Endodermal cell (in vitro differentiated cells): Measurements from ENCODE around the gene CREG2. TPM values are rescaled to one million over a fixed set of nuclear protein-coding genes. Genes with fewer than 3 reads are reported as not detected.

Experiments used
- DNase-seq: peaks from one replicate; pipeline ENCODE4 v3.0.0-alpha.2; 2017
- H3K27ac ChIP-seq: 2 replicates; pipeline ENCODE4 v1.5.1; 2013; ENCODE audit warnings: mild to moderate bottlenecking, low read depth, low read length, moderate library complexity
- H3K27me3 ChIP-seq: 2 replicates; pipeline ENCODE4 v1.6.1; 2013; ENCODE audit warnings: mild to moderate bottlenecking, low read length, moderate library complexity; ENCODE audit not compliant: insufficient read depth, control insufficient read depth, poor library complexity, severe bottlenecking
- H3K36me3 ChIP-seq: 2 replicates; pipeline ENCODE4 v1.7.0; 2013; ENCODE audit warnings: mild to moderate bottlenecking, low read length, moderate library complexity; ENCODE audit not compliant: control insufficient read depth, insufficient read depth
- H3K4me1 ChIP-seq: one replicate; pipeline ENCODE4 v1.7.0; 2013; ENCODE audit warnings: low read length; ENCODE audit not compliant: control insufficient read depth, insufficient read depth
- H3K4me3 ChIP-seq: 2 replicates; pipeline ENCODE4 v1.5.1; 2013; ENCODE audit warnings: mild to moderate bottlenecking, low read length, moderate library complexity
- H3K9ac ChIP-seq: 2 replicates; pipeline ENCODE4 v1.6.1; 2013; ENCODE audit warnings: mild to moderate bottlenecking, low read length, moderate library complexity; ENCODE audit not compliant: poor library complexity, severe bottlenecking; ENCODE audit errors: extremely low read depth
- H3K9me3 ChIP-seq: 2 replicates; pipeline ENCODE4 v1.6.1; 2013; ENCODE audit warnings: mild to moderate bottlenecking, low read length, moderate library complexity; ENCODE audit not compliant: control insufficient read depth
- H3K27ac Mint-ChIP-seq: 2 replicates; pipeline ENCODE4 v1.8.0; 2020; ENCODE audit warnings: mixed read lengths
- H3K27me3 Mint-ChIP-seq: 2 replicates; pipeline ENCODE4 v1.8.0; 2021; ENCODE audit warnings: mild to moderate bottlenecking, mixed read lengths; ENCODE audit not compliant: insufficient read depth
- H3K36me3 Mint-ChIP-seq: 2 replicates; pipeline ENCODE4 v1.8.0; 2020; ENCODE audit warnings: low read depth, mixed read lengths
- H3K4me1 Mint-ChIP-seq: 2 replicates; pipeline ENCODE4 v1.8.0; 2020; ENCODE audit warnings: mixed read lengths
- H3K4me3 Mint-ChIP-seq: 2 replicates; pipeline ENCODE4 v1.8.0; 2020; ENCODE audit warnings: mild to moderate bottlenecking, moderate library complexity, mixed read lengths
- H3K9me3 Mint-ChIP-seq: 2 replicates; pipeline ENCODE4 v1.8.0; 2020; ENCODE audit warnings: mild to moderate bottlenecking, mixed read lengths
- CTCF ChIP-seq: fragments of 200-600 bp; sonication (generic); conservative IDR thresholded peaks from 2 replicates; pipeline ENCODE4 v1.5.0; 2021; ENCODE audit warnings: antibody characterized with exemption, mild to moderate bottlenecking
- WGBS, 2 experiments: methylation state at CpG; one replicate each; pipeline versions ENCODE4 v1.1.5 to v1.1.7; 2013; ENCODE audit warnings: missing lambda C conversion rate in 2 of 2, mixed read lengths in 1 of 2; ENCODE audit not compliant: insufficient coverage in 1 of 2, insufficient read length in 1 of 2; 5-methylcytosine and 5-hydroxymethylcytosine counted together
- total RNA-seq, 2 donors: library from RNA; stranded (reverse); fragmentation: NEBNext Ultra II Directional in 1 of 2; extraction: Animal tissue kit (Norgen Biotek cat#: 25700) in 1 of 2; gene quantifications; 2 replicates in 1 of 2; 3 replicates in 1 of 2; pipeline ENCODE4 v1.2.1, GENCODE V29; 2021

CREG2 gene
- total RNA-seq, 2 donors from 2014 or later = 0.13 TPM; not detected in 1

DNA sequence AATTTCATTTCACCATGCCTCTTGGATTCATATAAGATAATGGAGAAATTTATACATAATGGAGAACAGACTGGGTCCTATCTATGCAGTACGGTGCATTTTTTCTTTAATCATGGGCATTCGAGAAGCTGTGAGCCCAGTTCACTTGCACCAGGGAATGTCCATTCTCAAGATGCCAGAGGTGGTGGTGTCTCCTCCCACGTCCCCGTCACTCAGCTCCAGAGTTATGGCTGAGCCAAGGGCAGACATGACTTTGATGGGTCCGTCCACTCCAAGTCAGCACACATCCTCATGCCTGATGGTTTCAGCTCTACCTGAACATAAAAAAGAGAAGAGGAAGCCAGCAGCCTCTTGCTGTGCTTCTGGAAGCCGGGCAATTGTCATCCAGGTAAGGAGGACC, 42.1 kb upstream of the CREG2 start:
- no peaks in the 10 kb centered on the region for H3K9me3 Mint-ChIP-seq
- no peak overlapping the region for H3K4me3 Mint-ChIP-seq
- H3K27ac Mint-ChIP-seq = no peak overlapping the region
- H3K4me1 Mint-ChIP-seq = no peaks in the 10 kb centered on the region
- Histone ChIP-seq H3K9ac (no peak overlapping the region), H3K27ac (no peak overlapping the region), H3K36me3 (no peaks in the 10 kb centered on the region), H3K4me1 (no peaks in the 10 kb centered on the region), H3K27me3 (no peaks in the 10 kb centered on the region), H3K4me3 (no peak overlapping the region), H3K9me3 (no peaks in the 10 kb centered on the region)
- TF ChIP-seq CTCF = no peak
- WGBS, 2 experiments = 88 to 97% methylated on average over 4 to 6 of the region's 6 CpGs
- H3K27me3 Mint-ChIP-seq = peaks cover 43% of the 10 kb centered on the region
- no peak for DNase-seq
- H3K36me3 Mint-ChIP-seq = no peaks in the 10 kb centered on the region

DNA sequence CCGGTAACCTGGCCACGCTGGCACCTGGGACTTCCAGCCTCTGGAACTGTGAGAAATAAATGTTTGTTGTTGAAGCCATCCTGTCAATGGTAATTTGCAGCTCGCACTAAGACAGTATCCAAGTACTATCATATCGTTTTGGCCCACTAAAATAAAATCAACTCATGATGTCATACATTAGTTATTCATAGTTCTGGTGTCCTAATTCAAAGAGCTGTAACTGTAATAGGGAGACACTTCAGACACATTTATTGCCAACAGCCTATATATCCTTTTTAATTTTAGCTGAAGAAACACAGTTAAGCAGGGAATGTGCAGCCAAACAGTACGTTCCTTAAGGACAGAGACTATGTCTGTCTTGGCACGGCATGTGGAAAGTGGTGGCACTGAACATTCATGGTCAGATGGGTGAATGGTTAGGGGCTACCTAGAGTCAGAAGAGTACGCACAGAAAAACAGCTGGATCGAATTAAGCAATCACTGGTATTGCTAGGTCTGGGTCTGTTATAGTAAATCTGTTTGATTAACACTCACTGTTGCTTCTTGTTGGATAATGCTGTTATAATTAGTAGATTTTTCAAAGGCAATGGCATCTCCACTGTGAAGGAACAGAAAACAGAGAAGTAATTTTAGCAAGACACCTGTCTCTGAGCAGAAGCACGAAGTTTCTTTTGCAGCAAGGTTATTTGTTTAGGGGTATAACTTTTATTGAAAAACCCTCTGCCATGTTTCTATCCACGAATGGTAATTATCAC, 41.3 kb upstream of the CREG2 start:
- H3K4me3 Mint-ChIP-seq = no peak overlapping the region
- Histone ChIP-seq H3K4me3 (no peak overlapping the region), H3K4me1 (no peaks in the 10 kb centered on the region), H3K27me3 (no peaks in the 10 kb centered on the region), H3K9me3 (no peaks in the 10 kb centered on the region), H3K36me3 (no peaks in the 10 kb centered on the region), H3K9ac (no peak overlapping the region), H3K27ac (no peak overlapping the region)
- no peak overlapping the region for H3K27ac Mint-ChIP-seq
- H3K36me3 Mint-ChIP-seq = no peaks in the 10 kb centered on the region
- no peak for TF ChIP-seq CTCF
- H3K4me1 Mint-ChIP-seq = no peaks in the 10 kb centered on the region
- H3K27me3 Mint-ChIP-seq = peaks cover 46% of the 10 kb centered on the region
- WGBS, 2 experiments = 88 to 92% methylated on average over 6 to 10 of the region's 10 CpGs
- H3K9me3 Mint-ChIP-seq = no peaks in the 10 kb centered on the region
- no peak for DNase-seq

- Mint-ChIP-seq H3K9me3 (no peaks in the 10 kb centered on the region), H3K4me3 (no peak overlapping the region), H3K36me3 (no peaks in the 10 kb centered on the region), H3K27ac (no peak overlapping the region), H3K4me1 (no peaks in the 10 kb centered on the region), H3K27me3 (peaks cover 48% of the 10 kb centered on the region)
- Histone ChIP-seq H3K36me3 (no peaks in the 10 kb centered on the region), H3K4me1 (no peaks in the 10 kb centered on the region), H3K9ac (no peak overlapping the region), H3K27ac (no peak overlapping the region), H3K27me3 (no peaks in the 10 kb centered on the region), H3K4me3 (no peak overlapping the region), H3K9me3 (no peaks in the 10 kb centered on the region)
- no peak for TF ChIP-seq CTCF
- no peak for DNase-seq
- WGBS, 2 experiments = 90 to 93% methylated on average over 10 to 13 of the region's 13 CpGs
These were observed 40.4 kb upstream of the CREG2 start for GRCh38 chr2:101427743-101428142.
